Endodermal cell (in vitro differentiated cells): ENCODE results near the gene PLPPR5. TPM values are rescaled to one million over a fixed set of nuclear protein-coding genes. Genes with fewer than 3 reads are reported as not detected.

Experiments used
- DNase-seq: peaks from one replicate; pipeline ENCODE4 v3.0.0-alpha.2; 2017
- H3K27ac ChIP-seq: 2 replicates; pipeline ENCODE4 v1.5.1; 2013; ENCODE audit warnings: mild to moderate bottlenecking, low read depth, low read length, moderate library complexity
- H3K27me3 ChIP-seq: 2 replicates; pipeline ENCODE4 v1.6.1; 2013; ENCODE audit warnings: mild to moderate bottlenecking, low read length, moderate library complexity; ENCODE audit not compliant: insufficient read depth, control insufficient read depth, poor library complexity, severe bottlenecking
- H3K36me3 ChIP-seq: 2 replicates; pipeline ENCODE4 v1.7.0; 2013; ENCODE audit warnings: mild to moderate bottlenecking, low read length, moderate library complexity; ENCODE audit not compliant: control insufficient read depth, insufficient read depth
- H3K4me1 ChIP-seq: one replicate; pipeline ENCODE4 v1.7.0; 2013; ENCODE audit warnings: low read length; ENCODE audit not compliant: control insufficient read depth, insufficient read depth
- H3K4me3 ChIP-seq: 2 replicates; pipeline ENCODE4 v1.5.1; 2013; ENCODE audit warnings: mild to moderate bottlenecking, low read length, moderate library complexity
- H3K9ac ChIP-seq: 2 replicates; pipeline ENCODE4 v1.6.1; 2013; ENCODE audit warnings: mild to moderate bottlenecking, low read length, moderate library complexity; ENCODE audit not compliant: poor library complexity, severe bottlenecking; ENCODE audit errors: extremely low read depth
- H3K9me3 ChIP-seq: 2 replicates; pipeline ENCODE4 v1.6.1; 2013; ENCODE audit warnings: mild to moderate bottlenecking, low read length, moderate library complexity; ENCODE audit not compliant: control insufficient read depth
- H3K27ac Mint-ChIP-seq: 2 replicates; pipeline ENCODE4 v1.8.0; 2020; ENCODE audit warnings: mixed read lengths
- H3K27me3 Mint-ChIP-seq: 2 replicates; pipeline ENCODE4 v1.8.0; 2021; ENCODE audit warnings: mild to moderate bottlenecking, mixed read lengths; ENCODE audit not compliant: insufficient read depth
- H3K36me3 Mint-ChIP-seq: 2 replicates; pipeline ENCODE4 v1.8.0; 2020; ENCODE audit warnings: low read depth, mixed read lengths
- H3K4me1 Mint-ChIP-seq: 2 replicates; pipeline ENCODE4 v1.8.0; 2020; ENCODE audit warnings: mixed read lengths
- H3K4me3 Mint-ChIP-seq: 2 replicates; pipeline ENCODE4 v1.8.0; 2020; ENCODE audit warnings: mild to moderate bottlenecking, moderate library complexity, mixed read lengths
- H3K9me3 Mint-ChIP-seq: 2 replicates; pipeline ENCODE4 v1.8.0; 2020; ENCODE audit warnings: mild to moderate bottlenecking, mixed read lengths
- CTCF ChIP-seq: fragments of 200-600 bp; sonication (generic); conservative IDR thresholded peaks from 2 replicates; pipeline ENCODE4 v1.5.0; 2021; ENCODE audit warnings: antibody characterized with exemption, mild to moderate bottlenecking
- WGBS, 2 experiments: methylation state at CpG; one replicate each; pipeline versions ENCODE4 v1.1.5 to v1.1.7; 2013; ENCODE audit warnings: missing lambda C conversion rate in 2 of 2, mixed read lengths in 1 of 2; ENCODE audit not compliant: insufficient coverage in 1 of 2, insufficient read length in 1 of 2; 5-methylcytosine and 5-hydroxymethylcytosine counted together
- total RNA-seq, 2 donors: library from RNA; stranded (reverse); fragmentation: NEBNext Ultra II Directional in 1 of 2; extraction: Animal tissue kit (Norgen Biotek cat#: 25700) in 1 of 2; gene quantifications; 2 replicates in 1 of 2; 3 replicates in 1 of 2; pipeline ENCODE4 v1.2.1, GENCODE V29; 2021

Gene PLPPR5
- total RNA-seq, 2 donors from 2014 or later, result 0.18 to 0.31 TPM

- no peak overlapping the region for H3K27ac Mint-ChIP-seq
- no peaks in the 10 kb centered on the region for H3K9me3 Mint-ChIP-seq
- peaks cover 12% of the 10 kb centered on the region for H3K4me1 Mint-ChIP-seq
- Histone ChIP-seq H3K27me3 (no peaks in the 10 kb centered on the region), H3K9ac (no peak overlapping the region), H3K9me3 (no peaks in the 10 kb centered on the region), H3K4me3 (no peak overlapping the region), H3K4me1 (no peaks in the 10 kb centered on the region), H3K36me3 (no peaks in the 10 kb centered on the region), H3K27ac (no peak overlapping the region)
- no peak overlapping the region for H3K4me3 Mint-ChIP-seq
- no peak for DNase-seq
- H3K27me3 Mint-ChIP-seq, result no peaks in the 10 kb centered on the region
- no peaks in the 10 kb centered on the region for H3K36me3 Mint-ChIP-seq
- no peak for TF ChIP-seq CTCF
Measured at GRCh38 chr1:98962156-98962555, 42.5 kb downstream of the PLPPR5 start.

- Mint-ChIP-seq H3K9me3 (no peaks in the 10 kb centered on the region), H3K27me3 (no peaks in the 10 kb centered on the region), H3K36me3 (no peaks in the 10 kb centered on the region), H3K4me1 (peaks cover 4% of the 10 kb centered on the region), H3K4me3 (no peak overlapping the region), H3K27ac (no peak overlapping the region)
- Histone ChIP-seq H3K36me3 (no peaks in the 10 kb centered on the region), H3K27ac (no peak overlapping the region), H3K9me3 (no peaks in the 10 kb centered on the region), H3K27me3 (no peaks in the 10 kb centered on the region), H3K4me3 (no peak overlapping the region), H3K4me1 (no peaks in the 10 kb centered on the region), H3K9ac (no peak overlapping the region)
- no peak for DNase-seq
- TF ChIP-seq CTCF, result no peak
Measured at GRCh38 chr1:98949621-98950020, 55.0 kb downstream of the PLPPR5 start.

- H3K27me3 ChIP-seq, result no peaks in the 10 kb centered on the region
- H3K27me3 Mint-ChIP-seq, result no peaks in the 10 kb centered on the region
- peaks cover 4% of the 10 kb centered on the region for H3K4me1 Mint-ChIP-seq
- no peaks in the 10 kb centered on the region for H3K36me3 ChIP-seq
- WGBS, 2 experiments, result 67% methylated on average over 1 of the region's 2 CpGs; no CpG with 5 or more reads in 1 of the 2 experiments
- H3K9me3 ChIP-seq, result no peaks in the 10 kb centered on the region
- H3K27ac ChIP-seq, result no peak overlapping the region
- DNase-seq, result no peak
- no peak overlapping the region for H3K27ac Mint-ChIP-seq
- no peak for TF ChIP-seq CTCF
- H3K9me3 Mint-ChIP-seq, result no peaks in the 10 kb centered on the region
- H3K36me3 Mint-ChIP-seq, result no peaks in the 10 kb centered on the region
- H3K4me3 Mint-ChIP-seq, result no peak overlapping the region
- H3K9ac ChIP-seq, result no peak overlapping the region
- H3K4me1 ChIP-seq, result no peaks in the 10 kb centered on the region
- no peak overlapping the region for H3K4me3 ChIP-seq
Measured at GRCh38 chr1:98949166-98949565, 55.5 kb downstream of the PLPPR5 start.
